Nephron progenitor cell (in vitro differentiated cells): Measurements from ENCODE around the gene IPMK.
A peak's percentile ranks its signal among the peaks of the same experiment; 100 is the strongest.

Experiments used
- DNase-seq: peaks from one replicate; pipeline ENCODE4 v3.0.0; 2021
- H3K27ac Mint-ChIP-seq: 2 replicates; pipeline ENCODE4 v1.8.0; 2021; ENCODE audit warnings: mild to moderate bottlenecking, moderate library complexity, mixed read lengths
- H3K27me3 Mint-ChIP-seq: 2 replicates; pipeline ENCODE4 v1.8.0; 2021; ENCODE audit warnings: mild to moderate bottlenecking, low read depth, mixed read lengths; ENCODE audit not compliant: poor library complexity
- H3K36me3 Mint-ChIP-seq: 2 replicates; pipeline ENCODE4 v1.8.0; 2021; ENCODE audit warnings: low read depth, mixed read lengths
- H3K4me1 Mint-ChIP-seq: 2 replicates; pipeline ENCODE4 v1.8.0; 2021; ENCODE audit warnings: mixed read lengths
- H3K4me3 Mint-ChIP-seq: 2 replicates; pipeline ENCODE4 v1.8.0; 2021; ENCODE audit warnings: mild to moderate bottlenecking, moderate library complexity, mixed read lengths
- H3K9me3 Mint-ChIP-seq: 2 replicates; pipeline ENCODE4 v1.8.0; 2021; ENCODE audit warnings: mild to moderate bottlenecking, moderate library complexity, mixed read lengths
- CTCF ChIP-seq: fragments of 200-600 bp; sonication (generic); IDR thresholded peaks from 2 replicates; pipeline ENCODE4 v1.5.0; 2021; ENCODE audit warnings: antibody characterized with exemption

Gene IPMK

GRCh38 chr10:58177362-58177947 lies 90.2 kb downstream of the IPMK start:
- no peaks in the 10 kb centered on the region for H3K9me3 Mint-ChIP-seq
- peaks cover 7% of the 10 kb centered on the region for H3K27me3 Mint-ChIP-seq
- no peak for DNase-seq
- no peak overlapping the region for H3K4me3 Mint-ChIP-seq
- peak; percentile 71 for TF ChIP-seq CTCF
- H3K27ac Mint-ChIP-seq, result no peak overlapping the region
- H3K4me1 Mint-ChIP-seq, result no peaks in the 10 kb centered on the region
- no peaks in the 10 kb centered on the region for H3K36me3 Mint-ChIP-seq

GRCh38 chr10:58175990-58176900 lies 91.4 kb downstream of the IPMK start:
- Mint-ChIP-seq H3K27ac (no peak overlapping the region), H3K36me3 (no peaks in the 10 kb centered on the region), H3K4me3 (no peak overlapping the region), H3K27me3 (peaks cover 7% of the 10 kb centered on the region), H3K4me1 (no peaks in the 10 kb centered on the region), H3K9me3 (no peaks in the 10 kb centered on the region)
- peak; percentile 10 for DNase-seq
- no peak for TF ChIP-seq CTCF

GRCh38 chr10:58174831-58175230 lies 92.9 kb downstream of the IPMK start:
- Mint-ChIP-seq H3K27ac (no peak overlapping the region), H3K4me1 (no peaks in the 10 kb centered on the region), H3K36me3 (no peaks in the 10 kb centered on the region), H3K9me3 (no peaks in the 10 kb centered on the region), H3K4me3 (no peak overlapping the region), H3K27me3 (peaks cover 7% of the 10 kb centered on the region)
- no peak for DNase-seq
- no peak for TF ChIP-seq CTCF

- Mint-ChIP-seq H3K27ac (no peak overlapping the region), H3K27me3 (peaks cover 7% of the 10 kb centered on the region), H3K4me1 (no peaks in the 10 kb centered on the region), H3K4me3 (no peak overlapping the region), H3K36me3 (no peaks in the 10 kb centered on the region), H3K9me3 (no peaks in the 10 kb centered on the region)
- TF ChIP-seq CTCF, result no peak
- DNase-seq, result no peak
Measured at GRCh38 chr10:58173391-58173790, 94.3 kb downstream of the IPMK start.

- no peaks in the 10 kb centered on the region for H3K4me1 Mint-ChIP-seq
Measured at GRCh38 chr10:58171146-58171545, 96.5 kb downstream of the IPMK start.

More at GRCh38 chr10:58171146-58171545, 96.5 kb downstream of the IPMK start:
- Mint-ChIP-seq H3K36me3 (no peaks in the 10 kb centered on the region), H3K4me3 (no peak overlapping the region), H3K27me3 (peaks cover 7% of the 10 kb centered on the region), H3K9me3 (no peaks in the 10 kb centered on the region), H3K27ac (no peak overlapping the region)
- TF ChIP-seq CTCF, result no peak
- DNase-seq, result no peak
